OCI-LY1 (cell line): Measurements from ENCODE around the gene EP300.

Experiments used
- EZH2 ChIP-seq: fragments of 200-600 bp; sonication (generic), shearing (Covaris generic); IDR thresholded peaks from 2 replicates; pipeline ENCODE4 v1.8.0; 2017; ENCODE audit warnings: borderline replicate concordance, mixed run types, mild to moderate bottlenecking, antibody characterized with exemption, low read length, moderate library complexity, mixed read lengths
- TF ChIP-seq, protein P1 (sequence below): fragments of 200-600 bp; sonication (generic), shearing (Covaris generic); IDR thresholded peaks from 2 replicates; pipeline ENCODE4 v1.5.1; 2017; ENCODE audit warnings: mild to moderate bottlenecking, antibody characterized with exemption, low read length, moderate library complexity, mixed read lengths

DNA sequence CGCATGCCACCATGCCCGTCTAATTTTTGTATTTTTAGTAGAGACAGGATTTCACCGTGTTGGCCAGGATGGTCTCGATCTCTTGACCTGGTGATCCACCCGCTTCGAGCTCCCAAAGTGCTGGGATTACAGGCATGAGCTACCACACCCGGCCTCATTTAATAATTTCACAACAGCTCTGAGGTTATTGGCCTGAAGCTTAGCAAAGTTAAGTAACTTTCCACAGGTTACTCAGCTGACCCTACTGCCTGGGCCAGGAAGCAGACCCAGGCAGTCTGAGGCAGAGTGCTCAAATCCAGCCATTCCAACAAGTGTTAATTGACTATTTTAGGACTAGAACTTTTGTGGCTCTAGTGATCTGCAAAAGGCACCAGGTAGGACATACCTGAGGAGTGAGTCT is 60.5 kb downstream of the EP300 start:
- TF ChIP-seq, protein P1, sequence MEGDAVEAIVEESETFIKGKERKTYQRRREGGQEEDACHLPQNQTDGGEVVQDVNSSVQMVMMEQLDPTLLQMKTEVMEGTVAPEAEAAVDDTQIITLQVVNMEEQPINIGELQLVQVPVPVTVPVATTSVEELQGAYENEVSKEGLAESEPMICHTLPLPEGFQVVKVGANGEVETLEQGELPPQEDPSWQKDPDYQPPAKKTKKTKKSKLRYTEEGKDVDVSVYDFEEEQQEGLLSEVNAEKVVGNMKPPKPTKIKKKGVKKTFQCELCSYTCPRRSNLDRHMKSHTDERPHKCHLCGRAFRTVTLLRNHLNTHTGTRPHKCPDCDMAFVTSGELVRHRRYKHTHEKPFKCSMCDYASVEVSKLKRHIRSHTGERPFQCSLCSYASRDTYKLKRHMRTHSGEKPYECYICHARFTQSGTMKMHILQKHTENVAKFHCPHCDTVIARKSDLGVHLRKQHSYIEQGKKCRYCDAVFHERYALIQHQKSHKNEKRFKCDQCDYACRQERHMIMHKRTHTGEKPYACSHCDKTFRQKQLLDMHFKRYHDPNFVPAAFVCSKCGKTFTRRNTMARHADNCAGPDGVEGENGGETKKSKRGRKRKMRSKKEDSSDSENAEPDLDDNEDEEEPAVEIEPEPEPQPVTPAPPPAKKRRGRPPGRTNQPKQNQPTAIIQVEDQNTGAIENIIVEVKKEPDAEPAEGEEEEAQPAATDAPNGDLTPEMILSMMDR, result no peak
- no peak for TF ChIP-seq EZH2
